HepG2 (cell line): ENCODE results near the gene TUBA4A. TPM values are rescaled to one million over a fixed set of nuclear protein-coding genes. Genes with fewer than 3 reads are reported as not detected.
"Not testable (repeated sequence)": the region's sequence is repeated elsewhere in the genome, so short reads cannot be mapped to it uniquely, and the experiment has no call there.

Source experiments
- ATAC-seq: fragments of 200-7000 bp; cut with Tn5 transposase; 3 replicates; pipeline ENCODE4 v1.9.1; 2020; ENCODE audit warnings: mild to moderate bottlenecking, moderate library complexity
- BruUV-seq: library from RNA; stranded (reverse); fragments of 400-500 nt; replicated peaks from 2 replicates; lab custom pipeline; 2021; lab: Mats Ljungman, UMichigan
- CTCF ChIA-PET: fragments of 300-600 bp; formaldehyde crosslinking; extraction: SDS; loops from one replicate; lab custom pipeline; 2021; ENCODE audit warnings: low total read pairs, inconsistent platforms, low intra/inter-chr PET ratio; lab: Yijun Ruan, JAX
- POLR2A ChIA-PET: fragments of 350-600 bp; sonication (Branson Sonifier 250); formaldehyde crosslinking; loops from one replicate; lab custom pipeline; 2020; ENCODE audit warnings: antibody characterized with exemption, inconsistent platforms; lab: Yijun Ruan, JAX
- DNase-seq: peaks from one replicate; pipeline ENCODE4 v3.0.0-alpha.2; 2015; ENCODE audit warnings: low spot score
- FAIRE-seq: peaks from 3 replicates; lab custom pipeline; 2011; peaks lifted over from hg19 to GRCh38; lab: Jason Lieb, UNC
- H2AFZ ChIP-seq: one replicate; pipeline ENCODE4 v1.6.1; 2011; ENCODE audit warnings: low read length, inconsistent platforms
- H3K27ac ChIP-seq: fragments of 300-600 bp; 3 replicates; pipeline ENCODE4 v1.8.0; 2011; ENCODE audit warnings: mixed run types, mild to moderate bottlenecking, mixed read lengths, low read length, inconsistent platforms; ENCODE audit not compliant: insufficient read depth; ENCODE audit errors: extremely low read length
- H3K27me3 ChIP-seq, 2 experiments: fragments of 200-600 bp in 1 of 2; 2 replicates in 1 of 2; 3 replicates in 1 of 2; pipeline versions ENCODE4 v1.6.0 to v1.8.0; 2011; ENCODE audit warnings: low read length in 2 of 2, mild to moderate bottlenecking in 2 of 2, moderate library complexity in 2 of 2, inconsistent platforms in 1 of 2; ENCODE audit not compliant: insufficient read depth in 2 of 2, control insufficient read depth in 1 of 2
- H3K36me3 ChIP-seq, 2 experiments: fragments of 200-600 bp in 1 of 2; replicated peaks in 1 of 2; 2 replicates in 1 of 2; 3 replicates in 1 of 2; pipeline versions ENCODE4 v1.5.1 to v1.8.0; 2011; ENCODE audit warnings: low read length in 2 of 2, inconsistent platforms in 1 of 2; ENCODE audit not compliant: insufficient read depth in 2 of 2, control insufficient read depth in 1 of 2
- H3K4me1 ChIP-seq: 2 replicates; pipeline ENCODE4 v1.5.1; 2012; ENCODE audit warnings: low read length, inconsistent platforms; ENCODE audit not compliant: insufficient read depth
- H3K4me2 ChIP-seq: 2 replicates; pipeline ENCODE4 v1.6.0; 2011; ENCODE audit warnings: low read depth, low read length, inconsistent platforms
- H3K4me3 ChIP-seq, 3 experiments: fragments of 200-600 bp in 1 of 3; sonication (generic), shearing (Covaris generic) in 1 of 3; replicated peaks in 1 of 3; 2 replicates each; pipeline ENCODE4 v1.5.1; 2011 to 2016; ENCODE audit warnings: low read length in 3 of 3, inconsistent platforms in 2 of 3, low read depth in 2 of 3, mild to moderate bottlenecking in 2 of 3, control low read depth in 1 of 3, mixed read lengths in 1 of 3; ENCODE audit not compliant: insufficient read depth in 1 of 3
- H3K79me2 ChIP-seq: one replicate; pipeline ENCODE4 v1.6.1; 2011; ENCODE audit warnings: low read length, inconsistent platforms; ENCODE audit not compliant: insufficient read depth
- H3K9ac ChIP-seq: 2 replicates; pipeline ENCODE4 v1.6.0; 2011; ENCODE audit warnings: mild to moderate bottlenecking, low read depth, low read length, inconsistent platforms; ENCODE audit not compliant: insufficient read depth
- H3K9me3 ChIP-seq: 2 replicates; pipeline ENCODE4 v1.5.1; 2012; ENCODE audit warnings: mild to moderate bottlenecking, low read length
- H4K20me1 ChIP-seq: 2 replicates; pipeline ENCODE4 v1.6.0; 2011; ENCODE audit warnings: inconsistent platforms, mild to moderate bottlenecking, low read length, moderate library complexity; ENCODE audit not compliant: insufficient read depth
- ARID5B ChIP-seq: IDR thresholded peaks from 2 replicates; pipeline ENCODE4 v1.4.0; 2020; ENCODE audit warnings: mild to moderate bottlenecking, missing genetic modification reagents
- CSRNP1 ChIP-seq: sonication (generic); formaldehyde crosslinking; IDR thresholded peaks from 2 replicates; pipeline ENCODE4 v1.8.1; 2023; ENCODE audit warnings: mild to moderate bottlenecking, missing genetic modification reagents
- GTF2F1 ChIP-seq: fragments of 150-350 bp; IDR thresholded peaks from 2 replicates; pipeline ENCODE4 v1.6.1; 2014; ENCODE audit warnings: low read length
- HBP1 ChIP-seq: IDR thresholded peaks from 2 replicates; pipeline ENCODE4 v1.6.1; 2016; ENCODE audit warnings: low read depth, control low read depth
- NCOA2 ChIP-seq: sonication (generic); formaldehyde crosslinking; IDR thresholded peaks from 2 replicates; pipeline ENCODE4 v1.8.0; 2022; ENCODE audit warnings: inconsistent platforms
- POLR2G ChIP-seq: fragments of 200-400 bp; formaldehyde crosslinking; IDR thresholded peaks from 2 replicates; pipeline ENCODE4 v1.6.1; 2018; ENCODE audit warnings: mild to moderate bottlenecking, low read depth, low read length, moderate library complexity
- RAD21 ChIP-seq: fragments of 450-650 bp; formaldehyde crosslinking; IDR thresholded peaks from 2 replicates; pipeline ENCODE4 v1.5.0; 2020; ENCODE audit warnings: mild to moderate bottlenecking
- TAF1 ChIP-seq: sonication (generic); formaldehyde crosslinking; IDR thresholded peaks from 2 replicates; pipeline ENCODE4 v1.4.0; 2020; ENCODE audit warnings: missing genetic modification reagents
- TBX2 ChIP-seq: sonication (generic); formaldehyde crosslinking; IDR thresholded peaks from 2 replicates; pipeline ENCODE4 v1.5.0; 2020; ENCODE audit warnings: missing genetic modification reagents, mild to moderate bottlenecking, borderline replicate concordance
- ZMYM2 ChIP-seq: sonication (generic); formaldehyde crosslinking; IDR thresholded peaks from 2 replicates; pipeline ENCODE4 v1.8.0; 2022; ENCODE audit warnings: mild to moderate bottlenecking, missing genetic modification reagents
- ZNF704 ChIP-seq: sonication (generic); formaldehyde crosslinking; IDR thresholded peaks from 2 replicates; pipeline ENCODE4 v1.8.1; 2023; ENCODE audit warnings: mild to moderate bottlenecking, inconsistent platforms, moderate library complexity, missing genetic modification reagents, borderline replicate concordance
- WGBS: methylation state at CpG from one replicate; pipeline ENCODE4 v1.1.6; 2017; ENCODE audit warnings: low lambda C conversion rate; 5-methylcytosine and 5-hydroxymethylcytosine counted together
- in situ Hi-C: cut with HindIII; loops from 2 replicates; pipeline ENCODE4 v1.10.0; 2017; ENCODE audit warnings: low pct_unique_long_range_greater_than_20kb; ENCODE audit not compliant: extremely low pct_ligation_motif_present
- intact Hi-C: fragments of 100-400 bp; cut with micrococcal nuclease; formaldehyde crosslinking; loops from one replicate; pipeline ENCODE4 v1.10.0; 2022; ENCODE audit not compliant: unreplicated experiment
- polyA plus RNA-seq, 8 experiments: library from polyadenylated mRNA; depleted of rRNA in 3 of 8; stranded (reverse) in 7 of 8; unstranded in 1 of 8; fragments of >200 nt; fragmentation: Illumina TruSeq in 4 of 8; extraction: Trizol in 4 of 8; gene quantifications; 2 replicates each; pipeline versions ENCODE4 v1.2.1 to v1.2.3, GENCODE V29; 2011 to 2016; ENCODE audit warnings: low read depth in 4 of 8, missing spikeins in 1 of 8, mixed read lengths in 1 of 8; ENCODE audit not compliant: insufficient read depth in 1 of 8
- total RNA-seq, 5 experiments: library from RNA; depleted of rRNA; stranded (reverse); fragments of >200 nt; fragmentation: Illumina TruSeq; extraction: Trizol; gene quantifications; 2 replicates each; pipeline ENCODE4 v1.2.3, GENCODE V29; 2016; ENCODE audit warnings: low read depth in 1 of 5

TUBA4A gene
- total and polyA plus RNA-seq, 2 of the 13 experiments (the other 11 are each of a cell fraction or from before 2014, with no cell fraction given): 1.3 to 12.7 TPM

- TF ChIP-seq CSRNP1 (0 out of 2 replicates have a peak, but pooled peaks have one; percentile 26), TAF1 (CRISPR knock-in tag) (0 out of 2 replicates have a peak, but pooled peaks have one; percentile 0)
- TF ChIP-seq, all 625 proteins: peak for 6; not testable (repeated sequence) for 619
Measured at GRCh38 chr2:219201331-219201730, 52.4 kb downstream of the TUBA4A start (continued).

GRCh38 chr2:219200502-219201326 is 53.0 kb downstream of the TUBA4A start:
- ATAC-seq, FAIRE-seq, H3K9ac ChIP-seq, H3K27me3 ChIP-seq, H3K9me3 ChIP-seq, intact Hi-C loops, H3K36me3 ChIP-seq, H3K4me3 ChIP-seq, in situ Hi-C loops, H2AFZ ChIP-seq, H4K20me1 ChIP-seq, CTCF ChIA-PET, H3K79me2 ChIP-seq: not testable (repeated sequence)
- POLR2A ChIA-PET: interaction anchor here (0.8 to 10.9 kb wide), 13 partner anchors 7 to 199 kb away, joined by 3 to 102 read pairs (median 9); partner anchors contain the start of genes ABCB6, CNPPD1, DNAJB2 and GLB1L
- 78% methylated on average over 23 of the region's 26 CpGs for WGBS
- TSS peak; percentile 82 for BruUV-seq
- peak overlapping the region; percentile 63 for H3K27ac ChIP-seq
- peaks cover 36% of the 10 kb centered on the region for H3K4me1 ChIP-seq
- peak; percentile 42 for DNase-seq
- peak overlapping the region; percentile 22; the same call in 1 of the 2 replicates for H3K4me2 ChIP-seq
- peak; percentile 57; the same call in 1 of the 2 replicates for TF ChIP-seq HBP1
- peak; percentile 42; the same call in 1 of the 2 replicates for TF ChIP-seq RAD21 (CRISPR knock-in tag)
- TF ChIP-seq POLR2G: peak; percentile 69
- TF ChIP-seq NCOA2 (CRISPR knock-in tag): 0 out of 2 replicates have a peak, but pooled peaks have one; percentile 20
- peak; percentile 84 for TF ChIP-seq GTF2F1
- 0 out of 2 replicates have a peak, but pooled peaks have one; percentile 16 for TF ChIP-seq TBX2 (CRISPR knock-in tag)
- TF ChIP-seq ZMYM2 (CRISPR knock-in tag): 0 out of 2 replicates have a peak, but pooled peaks have one; percentile 60
- 0 out of 2 replicates have a peak, but pooled peaks have one; percentile 31 for TF ChIP-seq ZNF704 (CRISPR knock-in tag)
- TF ChIP-seq ARID5B (CRISPR knock-in tag): peak; percentile 48
